HG03565 (cell line): ENCODE data around the gene ESYT3.
"Not testable (repeated sequence)": the region's sequence is repeated elsewhere in the genome, so short reads cannot be mapped to it uniquely, and the experiment has no call there.

Experiments used
- ATAC-seq: cut with Tn5 transposase; IDR thresholded peaks from one replicate; pipeline ENCODE4 v1.9.1; 2021; ENCODE audit warnings: mild to moderate bottlenecking, moderate library complexity; ENCODE audit not compliant: unreplicated experiment

Gene ESYT3

GRCh38 chr3:138441256-138441655, 6.8 kb downstream of the ESYT3 start:
- ATAC-seq, result no peak

- ATAC-seq, result no peak
Observed at GRCh38 chr3:138441742-138442141, 7.3 kb downstream of the ESYT3 start.

DNA sequence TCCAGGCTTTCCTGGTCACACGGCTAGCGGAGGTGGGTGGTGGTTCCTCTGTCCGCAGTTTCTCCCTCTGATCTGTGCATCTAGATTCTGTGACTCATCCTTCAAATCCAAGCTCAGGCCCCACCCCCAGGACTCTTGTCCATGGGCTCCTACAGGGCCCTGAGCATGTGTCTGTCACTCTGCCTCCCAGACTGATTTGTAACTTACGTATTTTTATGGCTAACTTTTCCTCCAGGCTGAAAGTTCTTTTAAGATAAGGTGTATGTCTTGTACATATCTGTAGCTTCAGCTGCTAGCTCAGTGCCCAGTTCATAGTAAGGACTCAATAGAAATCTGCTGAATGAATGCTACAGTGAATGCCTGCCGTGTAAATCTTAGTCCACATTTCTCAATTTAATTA, 8.0 kb downstream of the ESYT3 start:
- no peak for ATAC-seq

- ATAC-seq, result no peak
Observed at GRCh38 chr3:138443091-138443490, 8.7 kb downstream of the ESYT3 start.

GRCh38 chr3:138443521-138444503, 9.4 kb downstream of the ESYT3 start:
- ATAC-seq, result no peak

DNA sequence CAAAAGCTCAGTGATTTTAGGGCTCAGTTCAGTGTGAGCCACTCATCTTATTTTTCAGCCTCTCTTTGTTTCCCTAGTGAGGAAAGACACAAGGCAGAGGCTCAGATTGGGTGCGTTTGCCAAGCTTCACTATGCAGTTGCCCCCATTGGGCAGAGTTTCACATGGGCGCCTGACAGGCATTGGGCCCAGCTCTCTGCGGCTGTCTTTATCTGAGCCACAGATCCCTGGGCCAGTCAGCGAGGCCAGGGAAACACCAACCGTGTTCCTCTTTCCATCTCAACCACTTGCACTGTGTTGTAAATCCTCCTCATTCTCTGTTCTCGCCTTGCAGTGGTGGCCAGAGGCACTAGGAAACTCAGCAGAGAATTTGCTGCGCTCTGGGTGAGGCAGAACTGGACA, 10.8 kb downstream of the ESYT3 start:
- ATAC-seq, result no peak

GRCh38 chr3:138445654-138446053, 11.2 kb downstream of the ESYT3 start:
- ATAC-seq, result no peak

- ATAC-seq, result no peak
Observed at GRCh38 chr3:138448631-138449030, 14.2 kb downstream of the ESYT3 start.

DNA sequence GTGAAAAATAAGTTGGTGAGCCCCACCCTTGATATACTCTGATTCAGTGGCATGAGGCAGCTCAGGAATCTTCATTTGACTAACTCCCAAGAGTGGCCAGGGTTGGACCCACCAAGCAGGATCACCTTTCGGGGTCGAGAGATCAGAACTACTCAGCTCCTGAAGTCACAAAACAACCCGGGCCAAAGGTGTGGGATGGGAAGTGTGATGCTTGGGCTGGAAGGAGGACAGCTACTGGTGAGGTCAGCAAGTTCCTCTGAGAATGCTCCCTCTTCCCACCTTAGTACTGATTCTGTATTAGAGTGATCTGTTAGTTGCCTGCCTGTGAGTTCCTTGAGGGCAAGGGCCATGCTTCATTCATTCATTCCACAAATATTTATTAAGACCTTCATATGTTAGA, 15.1 kb downstream of the ESYT3 start:
- ATAC-seq, result no peak

GRCh38 chr3:138450181-138450580, 15.8 kb downstream of the ESYT3 start:
- no peak for ATAC-seq

DNA sequence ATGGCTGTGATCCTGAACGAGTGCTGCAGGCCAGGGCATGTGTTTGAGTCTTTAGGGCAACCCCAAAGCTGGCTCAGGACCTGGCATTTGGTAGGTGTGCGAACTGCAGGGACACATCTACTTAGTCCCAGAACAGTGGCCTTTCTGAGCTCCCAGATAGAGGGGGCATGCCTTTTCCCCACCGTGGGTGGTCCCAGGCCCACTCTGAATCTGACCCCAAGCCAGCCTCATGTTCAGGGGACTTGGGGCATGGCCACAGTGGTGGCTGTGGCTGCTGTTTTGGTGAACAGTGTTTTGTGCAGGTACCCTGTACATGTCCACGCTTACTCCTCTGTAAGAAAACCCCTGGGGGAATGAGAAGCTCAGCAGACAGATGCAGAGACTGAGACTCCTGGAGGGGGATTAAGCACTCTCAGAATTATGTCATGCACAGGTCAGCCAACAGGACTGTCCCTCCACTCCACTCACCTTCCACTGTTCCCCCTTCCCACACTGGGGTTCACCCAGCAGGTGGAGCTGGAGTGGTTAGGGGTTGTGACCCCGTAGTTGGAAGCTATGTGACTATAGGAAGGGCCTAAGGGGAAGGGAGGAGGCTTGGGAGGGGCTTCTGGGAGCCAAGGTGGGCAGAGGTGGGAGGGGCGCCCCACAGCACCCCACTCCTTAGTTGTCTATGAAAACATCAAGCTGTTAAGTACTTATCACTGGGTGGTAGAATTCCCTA, 16.4 kb downstream of the ESYT3 start:
- ATAC-seq, result no peak

DNA sequence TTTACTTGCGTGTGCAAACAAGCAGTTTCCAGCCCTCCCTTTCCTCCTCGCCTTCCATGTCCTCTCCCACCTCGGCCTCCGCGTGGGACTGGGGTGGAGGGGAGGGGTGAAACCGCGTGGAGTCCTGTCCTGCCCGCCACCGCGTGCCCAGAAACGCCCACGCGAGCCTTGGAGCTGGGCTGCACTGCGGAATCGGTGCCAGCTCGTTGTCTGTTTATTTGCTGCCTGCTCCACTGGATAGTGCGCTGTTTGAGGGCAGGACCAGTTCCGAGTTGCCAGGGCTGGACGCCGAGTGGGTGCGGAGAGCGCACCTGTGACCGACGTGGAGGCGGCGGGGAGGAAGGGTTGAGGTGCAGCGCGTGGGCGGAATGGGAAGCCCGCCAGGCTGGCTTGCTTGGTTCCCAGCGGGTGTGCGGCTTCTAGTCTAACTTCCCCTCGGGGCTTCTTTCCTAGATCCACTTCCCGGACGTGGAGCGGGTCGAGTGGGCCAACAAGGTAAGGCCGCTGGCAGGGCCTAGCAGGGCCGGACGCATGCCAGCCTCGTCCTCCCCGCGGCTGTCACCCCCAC, 17.3 kb downstream of the ESYT3 start:
- ATAC-seq, result no peak

GRCh38 chr3:138452436-138452835, 18.0 kb downstream of the ESYT3 start:
- ATAC-seq, result no peak

DNA sequence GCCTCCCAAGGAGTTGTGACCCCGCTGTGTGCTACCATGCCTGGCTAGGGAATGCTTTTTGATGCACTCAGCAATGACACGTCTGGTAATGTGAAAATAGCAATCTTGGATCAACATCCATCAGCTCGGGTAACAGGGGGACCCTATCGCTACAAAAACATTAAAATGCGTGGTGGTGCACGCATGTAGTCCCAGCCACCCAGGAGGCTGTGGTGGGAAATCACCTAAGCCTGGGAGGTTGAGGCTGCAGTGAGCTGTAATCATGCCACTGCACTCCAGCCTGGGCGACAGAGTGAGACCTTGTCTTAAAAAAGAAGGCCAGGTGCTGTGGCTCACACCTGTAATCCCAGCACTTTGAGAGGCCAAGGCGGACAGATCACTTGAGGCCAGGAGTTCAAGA, 19.5 kb downstream of the ESYT3 start:
- not testable (repeated sequence) for ATAC-seq

DNA sequence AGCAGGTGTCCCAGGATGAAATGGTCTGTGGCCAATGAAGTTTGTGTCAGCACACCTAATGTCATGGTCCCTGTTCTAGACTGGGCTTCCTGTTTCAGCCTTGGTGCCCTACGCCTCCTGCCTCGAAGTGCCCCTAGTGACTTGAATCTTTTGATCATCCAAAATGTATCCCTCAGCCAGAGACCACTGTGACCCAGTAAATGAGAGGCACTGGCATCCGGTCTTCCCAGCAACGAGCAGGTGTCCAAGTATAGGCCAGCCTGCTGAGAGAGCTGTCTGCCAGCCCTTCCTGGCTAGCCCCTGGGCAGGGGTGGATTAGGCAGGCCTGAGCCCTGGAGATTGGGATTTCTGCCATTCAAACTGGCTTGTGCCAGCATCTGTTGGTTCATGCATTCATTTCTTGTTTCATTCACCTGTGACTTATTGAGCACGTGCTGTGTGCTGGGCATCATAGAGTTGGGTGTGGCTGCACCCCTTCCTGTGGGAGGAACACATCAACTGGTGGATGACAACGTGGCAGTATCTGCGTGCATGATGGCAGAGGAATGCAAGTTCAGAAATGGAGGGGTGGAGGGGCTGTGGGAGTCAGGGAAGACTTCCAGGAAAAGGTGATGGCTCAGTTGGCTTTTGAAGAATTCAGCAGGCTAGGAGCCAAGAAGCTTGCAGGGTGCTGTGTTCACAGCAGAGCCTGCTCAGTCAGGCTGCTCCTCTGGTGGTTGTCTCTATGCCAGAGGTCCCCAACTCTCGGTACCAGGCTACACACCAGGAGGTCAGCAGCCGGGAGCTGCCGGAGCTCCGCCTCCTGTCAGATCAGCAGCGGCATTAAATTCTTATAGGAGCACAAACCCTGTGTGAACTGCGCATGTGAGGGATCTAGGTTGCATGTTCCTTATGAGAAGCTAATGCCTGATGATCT, 21.6 kb downstream of the ESYT3 start:
- ATAC-seq, result no peak

GRCh38 chr3:138456961-138457862, 22.8 kb downstream of the ESYT3 start:
- no peak for ATAC-seq

DNA sequence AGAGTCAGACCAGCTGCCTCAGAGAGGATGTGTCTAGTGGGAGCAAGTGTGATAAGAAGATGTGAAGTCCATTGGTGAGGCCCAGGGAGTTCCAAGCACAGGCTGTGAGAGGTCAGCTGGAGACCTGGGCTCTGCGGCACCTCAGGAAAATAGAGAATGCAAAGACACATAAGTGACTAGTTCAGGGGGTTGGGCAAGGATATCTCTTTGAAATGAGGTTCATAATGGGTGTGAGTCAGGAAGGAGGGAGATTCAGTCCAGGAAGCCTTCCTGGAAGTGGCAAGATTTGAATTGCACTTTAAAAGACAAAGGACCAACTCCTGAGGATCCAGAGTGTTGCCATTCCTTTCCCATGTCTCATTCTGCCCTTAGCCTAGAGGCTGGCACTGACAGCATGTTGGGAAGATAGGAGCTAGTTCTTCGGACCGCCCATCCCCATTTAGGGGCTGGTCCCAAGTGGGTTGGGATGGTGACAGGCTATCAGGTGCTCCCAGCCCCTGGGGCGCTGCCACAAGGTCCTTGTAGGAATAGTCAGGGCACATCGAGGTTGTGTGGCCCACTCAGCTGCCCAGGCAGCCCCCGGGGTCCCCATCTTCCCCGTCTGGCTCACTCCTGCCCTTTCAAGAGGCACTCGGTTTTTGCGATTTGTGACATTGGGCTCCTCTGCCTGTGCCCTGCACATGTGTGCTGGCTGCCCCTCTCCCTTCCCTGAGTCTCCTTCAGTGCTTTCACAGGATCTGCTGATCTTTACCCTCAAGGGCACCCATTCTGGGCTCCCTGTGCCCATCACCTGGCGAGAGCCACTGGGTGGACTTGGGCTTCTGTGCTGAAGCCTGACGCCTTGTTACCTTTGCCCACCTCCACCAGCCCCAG, 23.7 kb downstream of the ESYT3 start:
- no peak for ATAC-seq

DNA sequence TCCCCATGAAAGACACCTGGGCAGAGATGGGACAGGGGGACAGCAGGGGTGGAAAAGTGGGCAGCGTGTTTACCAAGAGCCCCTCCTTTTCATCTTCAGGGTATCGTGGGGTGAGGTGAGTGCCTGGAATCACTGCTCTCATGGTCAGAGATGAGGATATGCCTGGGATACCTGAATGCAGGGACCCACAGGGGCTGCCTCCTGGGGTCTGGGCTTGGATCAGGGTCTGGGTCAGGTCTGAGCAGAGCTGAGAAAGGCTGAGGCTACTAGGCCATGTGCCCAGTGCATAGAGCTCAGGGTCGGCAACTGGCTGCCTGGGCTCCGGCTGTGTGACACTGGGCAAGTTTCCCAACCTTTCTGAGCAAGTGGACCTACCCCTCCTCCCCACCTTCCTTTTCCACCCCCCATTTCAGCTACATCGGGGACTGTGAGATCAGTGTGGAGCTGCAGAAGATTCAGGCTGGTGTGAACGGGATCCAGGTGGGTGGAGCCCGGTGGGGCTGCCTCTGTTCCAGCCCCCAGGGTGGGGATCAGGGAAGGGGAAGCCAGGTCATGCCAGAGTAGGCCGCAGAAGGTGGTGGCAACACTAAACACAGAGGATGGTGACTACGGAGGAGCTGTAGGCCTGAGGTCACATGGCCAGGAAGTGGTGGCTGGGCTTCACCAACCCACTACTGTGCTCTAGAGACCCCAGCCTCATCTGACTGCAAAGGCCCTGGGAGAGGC, 24.5 kb downstream of the ESYT3 start:
- ATAC-seq, result no peak
